HepG2 (cell line): ENCODE results near the gene TMSB15C.
"Not testable (repeated sequence)": the region's sequence is repeated elsewhere in the genome, so short reads cannot be mapped to it uniquely, and the experiment has no call there.

Experiments
- CTCF ChIP-seq: sonication (generic); formaldehyde crosslinking; IDR thresholded peaks from 2 replicates; pipeline ENCODE4 v1.5.0; 2020; ENCODE audit warnings: mild to moderate bottlenecking, missing genetic modification reagents, moderate library complexity
- EP300 ChIP-seq, 3 experiments: sonication (generic) in 1 of 3; formaldehyde crosslinking in 1 of 3; IDR thresholded peaks; 2 replicates each; pipeline versions ENCODE4 v1.5.1 to v1.6.1; 2011 to 2020; ENCODE audit warnings: low read depth in 2 of 3, low read length in 2 of 3, borderline replicate concordance in 1 of 3, improper control_type of control experiment in 1 of 3, mild to moderate bottlenecking in 1 of 3, missing genetic modification reagents in 1 of 3, moderate library complexity in 1 of 3
- EZH2 ChIP-seq: conservative IDR thresholded peaks from 2 replicates; pipeline ENCODE4 v1.6.1; 2012; ENCODE audit warnings: mild to moderate bottlenecking, low read depth, low read length, moderate library complexity
- FOXM1 ChIP-seq: sonication (generic); formaldehyde crosslinking; IDR thresholded peaks from 2 replicates; pipeline ENCODE4 v1.5.0; 2020; ENCODE audit warnings: missing genetic modification reagents
- PITX1 ChIP-seq: sonication (generic); formaldehyde crosslinking; IDR thresholded peaks from 2 replicates; pipeline ENCODE4 v1.5.1; 2020; ENCODE audit warnings: mild to moderate bottlenecking, missing genetic modification reagents
- SUZ12 ChIP-seq: fragments of 150-350 bp; IDR thresholded peaks from 2 replicates; pipeline ENCODE4 v1.6.1; 2014; ENCODE audit warnings: low read depth, low read length
- TCF7 ChIP-seq: sonication (generic); IDR thresholded peaks from 2 replicates; pipeline ENCODE4 v1.6.1; 2016; ENCODE audit warnings: antibody characterized with exemption, low read depth
- ZBTB21 ChIP-seq: sonication (generic); formaldehyde crosslinking; IDR thresholded peaks from 2 replicates; pipeline ENCODE4 v1.4.0; 2020; ENCODE audit warnings: missing genetic modification reagents
- ZNF143 ChIP-seq: sonication (generic); formaldehyde crosslinking; IDR thresholded peaks from 2 replicates; pipeline ENCODE4 v1.4.0; 2020; ENCODE audit warnings: missing genetic modification reagents
- ZNF556 ChIP-seq: sonication (generic); formaldehyde crosslinking; IDR thresholded peaks from 2 replicates; pipeline ENCODE4 v1.4.0; 2020; ENCODE audit warnings: mild to moderate bottlenecking, missing genetic modification reagents, borderline replicate concordance
- ZSCAN21 ChIP-seq: sonication (generic); formaldehyde crosslinking; IDR thresholded peaks from 2 replicates; pipeline ENCODE4 v1.8.0; 2022; ENCODE audit warnings: mild to moderate bottlenecking, missing genetic modification reagents, moderate library complexity, borderline replicate concordance

DNA sequence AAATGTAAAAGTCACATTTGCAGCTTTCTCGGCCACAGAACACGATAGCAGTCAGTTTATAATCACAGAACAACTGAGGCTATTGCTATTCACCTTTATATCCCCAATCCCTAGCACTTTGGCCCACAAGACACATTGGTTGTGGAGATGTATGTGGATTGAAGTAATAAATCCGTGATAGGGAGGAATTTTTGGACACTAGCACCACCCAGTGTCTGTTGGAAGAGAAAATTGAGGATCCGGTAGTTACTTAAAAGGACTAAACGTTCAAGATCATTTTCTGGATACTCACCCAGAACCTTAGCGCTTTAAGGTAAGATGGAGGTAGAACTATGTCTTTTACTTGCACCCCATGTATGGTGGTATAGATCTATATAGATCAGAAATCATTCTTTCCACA, 1.8 kb upstream of the TMSB15C start:
- TF ChIP-seq EZH2; TCF7; CTCF (CRISPR knock-in tag); ZSCAN21 (CRISPR knock-in tag); EP300 (IDR thresholded peaks at IDR 0.05; ENCODE audit: low read depth in 2 of 2, low read length in 2 of 2); EP300 (CRISPR knock-in tag; IDR thresholded peaks at IDR 0.05; ENCODE audit: borderline replicate concordance); ZNF143 (CRISPR knock-in tag); ZNF556 (CRISPR knock-in tag); FOXM1 (CRISPR knock-in tag); ZBTB21 (CRISPR knock-in tag); SUZ12; PITX1 (CRISPR knock-in tag): not testable (repeated sequence)
